Colonic mucosa (tissue), 4 donors: Measurements from ENCODE around the gene B3GNT5. TPM values are rescaled to one million over a fixed set of nuclear protein-coding genes. Genes with fewer than 3 reads are reported as not detected.

Source experiments
- DNase-seq: peaks from one replicate; pipeline ENCODE4 v3.0.0-alpha.2; 2020
- H3K27ac ChIP-seq: fragments of 200-600 bp; one replicate; pipeline ENCODE4 v1.8.0; 2021
- H3K27me3 ChIP-seq: fragments of 200-600 bp; one replicate; pipeline ENCODE4 v1.8.0; 2021
- H3K36me3 ChIP-seq: fragments of 200-600 bp; one replicate; pipeline ENCODE4 v1.8.0; 2021
- H3K4me1 ChIP-seq: fragments of 200-600 bp; one replicate; pipeline ENCODE4 v1.8.0; 2021; ENCODE audit warnings: mild to moderate bottlenecking
- H3K4me3 ChIP-seq: fragments of 200-600 bp; one replicate; pipeline ENCODE4 v1.8.0; 2021
- H3K9ac ChIP-seq, 2 donors: one replicate each; pipeline ENCODE4 v1.7.0; 2013; ENCODE audit warnings: control low read depth in 2 of 2, low read depth in 2 of 2, low read length in 2 of 2
- H3K9me3 ChIP-seq: fragments of 200-600 bp; one replicate; pipeline ENCODE4 v1.8.0; 2021
- CTCF ChIP-seq: fragments of 200-600 bp; IDR thresholded peaks from one replicate; pipeline ENCODE4 v1.8.0; 2022; ENCODE audit warnings: antibody characterized with exemption, mild to moderate bottlenecking
- intact Hi-C: fragments of 100-400 bp; cut with DNase I; formaldehyde crosslinking; loops from one replicate; pipeline ENCODE4 v1.14.1; 2022
- total RNA-seq, 2 donors: library from RNA; stranded (reverse); fragmentation: NEBNext Ultra II Directional in 1 of 2; extraction: Animal tissue kit (Norgen Biotek cat#: 25700) in 1 of 2; gene quantifications; one replicate each; pipeline ENCODE4 v1.2.1, GENCODE V29; 2021
- donor health status: healthy.
- donor health status: DM: no; HTN: no; CAD: no.
- donor health status: DM: no; HTN: no; CAD: no.

The B3GNT5 gene
- total RNA-seq, 2 donors from 2014 or later: 43.1 to 108 TPM

- H3K4me3 ChIP-seq: no peak overlapping the region
- no peak for DNase-seq
- intact Hi-C loops: no loop called here
- no peaks in the 10 kb centered on the region for H3K4me1 ChIP-seq
- no peaks in the 10 kb centered on the region for H3K9me3 ChIP-seq
- H3K27me3 ChIP-seq: no peaks in the 10 kb centered on the region
- no peaks in the 10 kb centered on the region for H3K36me3 ChIP-seq
- no peak overlapping the region for H3K9ac ChIP-seq
- TF ChIP-seq CTCF: no peak
- H3K27ac ChIP-seq: no peak overlapping the region
Measured at GRCh38 chr3:183291497-183292031, 38.5 kb downstream of the B3GNT5 start.

DNA sequence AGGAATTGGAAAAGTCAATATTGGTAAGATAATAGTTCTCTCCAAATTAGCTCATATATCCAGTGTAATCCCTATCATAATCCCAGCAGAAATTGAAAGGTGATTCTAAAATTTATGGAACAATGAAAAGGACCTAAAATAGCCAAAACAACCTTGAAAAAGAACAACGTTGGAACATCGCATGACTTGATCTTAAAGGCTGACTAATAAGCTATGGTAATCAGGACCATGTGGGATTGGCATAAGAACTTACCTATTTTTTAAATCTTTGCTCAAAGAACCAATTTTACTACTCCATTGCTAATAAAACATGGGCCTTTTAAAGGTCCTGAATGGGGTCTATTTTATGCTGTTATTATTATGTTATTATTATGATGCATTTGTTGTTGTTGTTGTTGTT is 40.9 kb downstream of the B3GNT5 start:
- Histone ChIP-seq H3K4me1 (no peaks in the 10 kb centered on the region), H3K27ac (no peak overlapping the region), H3K9ac (no peak overlapping the region), H3K27me3 (no peaks in the 10 kb centered on the region), H3K36me3 (no peaks in the 10 kb centered on the region), H3K9me3 (no peaks in the 10 kb centered on the region), H3K4me3 (no peak overlapping the region)
- DNase-seq: no peak
- no peak for TF ChIP-seq CTCF
- intact Hi-C loops: no loop called here

- Histone ChIP-seq H3K4me3 (no peak overlapping the region), H3K27ac (no peak overlapping the region), H3K36me3 (no peaks in the 10 kb centered on the region), H3K9me3 (no peaks in the 10 kb centered on the region), H3K4me1 (no peaks in the 10 kb centered on the region), H3K27me3 (no peaks in the 10 kb centered on the region), H3K9ac (no peak overlapping the region)
- no peak for DNase-seq
- intact Hi-C loops: no loop called here
- TF ChIP-seq CTCF: no peak
Measured at GRCh38 chr3:183295211-183295610, 42.2 kb downstream of the B3GNT5 start.

DNA sequence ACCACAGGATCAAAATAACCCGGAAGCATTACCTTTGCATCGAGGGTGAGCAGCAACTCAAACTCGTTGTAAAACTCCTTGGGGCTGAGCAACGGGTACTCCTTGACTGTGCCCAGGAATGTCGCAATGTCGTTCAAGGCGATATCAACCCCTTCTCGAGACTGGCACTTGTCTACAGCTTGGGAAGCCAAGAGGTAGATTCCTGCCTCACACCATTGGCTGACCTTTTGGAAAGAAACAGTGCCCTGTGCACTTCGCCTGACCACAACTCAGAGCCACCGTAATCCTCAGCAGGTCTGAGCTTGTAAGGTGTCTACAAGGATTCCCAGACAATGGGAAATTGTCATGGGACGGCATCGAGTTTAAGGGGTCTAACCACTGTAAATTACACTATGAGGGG is 43.9 kb downstream of the B3GNT5 start:
- TF ChIP-seq CTCF: no peak
- no peaks in the 10 kb centered on the region for H3K9me3 ChIP-seq
- intact Hi-C loops: no loop called here
- H3K36me3 ChIP-seq: no peaks in the 10 kb centered on the region
- no peak overlapping the region for H3K4me3 ChIP-seq
- no peaks in the 10 kb centered on the region for H3K4me1 ChIP-seq
- no peak overlapping the region for H3K9ac ChIP-seq
- H3K27ac ChIP-seq: no peak overlapping the region
- DNase-seq: no peak
- H3K27me3 ChIP-seq: no peaks in the 10 kb centered on the region

DNA sequence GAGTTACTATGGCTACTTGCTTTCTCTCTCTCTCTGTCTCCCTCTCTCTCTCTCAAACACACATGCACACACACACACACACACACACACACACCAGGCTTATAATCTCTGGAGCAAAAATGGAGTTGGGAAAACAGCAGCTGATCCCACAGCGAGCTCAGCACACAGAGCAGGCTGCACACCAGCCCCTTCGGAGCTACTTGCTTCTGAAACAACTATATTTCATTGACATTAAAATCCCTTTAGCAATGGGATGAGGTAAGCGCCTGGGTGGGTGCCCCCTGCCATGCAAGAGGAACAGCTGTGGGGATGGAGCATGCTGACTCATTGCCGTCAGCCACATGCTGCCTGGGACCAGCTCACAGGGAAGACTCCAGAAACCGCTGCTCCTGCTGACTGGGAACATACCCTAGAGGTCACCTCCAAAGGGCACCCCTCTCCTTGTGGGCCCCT is 45.7 kb downstream of the B3GNT5 start:
- H3K9ac ChIP-seq: no peak overlapping the region
- DNase-seq: no peak
- intact Hi-C loops: no loop called here
- no peak overlapping the region for H3K27ac ChIP-seq
- no peaks in the 10 kb centered on the region for H3K27me3 ChIP-seq
- H3K9me3 ChIP-seq: no peaks in the 10 kb centered on the region
- H3K4me3 ChIP-seq: no peak overlapping the region
- H3K36me3 ChIP-seq: no peaks in the 10 kb centered on the region
- H3K4me1 ChIP-seq: no peaks in the 10 kb centered on the region
- no peak for TF ChIP-seq CTCF
